ENCODE results near the gene CEP70. TPM values are rescaled to one million over a fixed set of nuclear protein-coding genes. Genes with fewer than 3 reads are reported as not detected.

CEP70 gene
- total and polyA plus RNA-seq, 10 donors: 2.7 to 19.0 (median 14.1) TPM

- intact Hi-C loops (cut with DNase I; ENCODE audit: low total_unique reads): no loop called here
- no peaks in the 10 kb centered on the region for H3K27me3 ChIP-seq (replicated peaks in 1 of 7)
- TF ChIP-seq POLR2AphosphoS5 (IDR thresholded peaks at IDR 0.05): no peak
- no peak for TF ChIP-seq POLR2A (IDR thresholded peaks at IDR 0.05)
- no peak for TF ChIP-seq CTCF (IDR thresholded peaks at IDR 0.05 in 8 of 11, conservative IDR thresholded peaks at IDR 0.05 in 3 of 11)
- no peak overlapping the region for H3K4me3 ChIP-seq
- H3K9me3 ChIP-seq: peaks cover 0 to 55% (median 51%) of the 10 kb centered on the region in 8 donors
- WGBS, 5 donors: 89 to 92% (median 91%) methylated on average over 4 of the region's 4 CpGs
- no peak overlapping the region for H3K27ac ChIP-seq
- no peak for DNase-seq
- no peaks in the 10 kb centered on the region for H3K36me3 ChIP-seq
- H3K4me1 ChIP-seq: no peaks in the 10 kb centered on the region
These were observed 46.5 kb upstream of the CEP70 start for GRCh38 chr3:138640537-138640936.

GRCh38 chr3:138638641-138639040 is 44.6 kb upstream of the CEP70 start:
- 88 to 98% (median 95%) methylated on average over 2 of the region's 2 CpGs for WGBS, 5 donors
- H3K27me3 ChIP-seq (replicated peaks in 1 of 7): no peaks in the 10 kb centered on the region
- no peak for DNase-seq

GRCh38 chr3:138629526-138629925 is 35.5 kb upstream of the CEP70 start:
- peaks cover 0 to 39% (median 0%) of the 10 kb centered on the region in 6 donors for H3K36me3 ChIP-seq
- no peak overlapping the region for H3K27ac ChIP-seq
- H3K9me3 ChIP-seq: no peaks in the 10 kb centered on the region
- intact Hi-C loops (cut with DNase I; ENCODE audit: low total_unique reads): no loop called here
- WGBS, 5 donors: 78 to 96% (median 86%) methylated on average over 6 of the region's 6 CpGs
- no peaks in the 10 kb centered on the region for H3K4me1 ChIP-seq
- no peaks in the 10 kb centered on the region for H3K27me3 ChIP-seq (replicated peaks in 1 of 7)
- no peak for DNase-seq
- TF ChIP-seq CTCF (IDR thresholded peaks at IDR 0.05 in 8 of 11, conservative IDR thresholded peaks at IDR 0.05 in 3 of 11) (no peak), POLR2AphosphoS5 (IDR thresholded peaks at IDR 0.05) (no peak), POLR2A (IDR thresholded peaks at IDR 0.05) (no peak)
- H3K4me3 ChIP-seq: no peak overlapping the region

More at GRCh38 chr3:138638641-138639040, 44.6 kb upstream of the CEP70 start:
- TF ChIP-seq POLR2AphosphoS5 (IDR thresholded peaks at IDR 0.05) (no peak), POLR2A (IDR thresholded peaks at IDR 0.05) (no peak), CTCF (IDR thresholded peaks at IDR 0.05 in 8 of 11, conservative IDR thresholded peaks at IDR 0.05 in 3 of 11) (no peak)
- H3K36me3 ChIP-seq: peaks cover 0 to 9% (median 0%) of the 10 kb centered on the region in 6 donors
- peaks cover 0 to 36% (median 32%) of the 10 kb centered on the region in 8 donors for H3K9me3 ChIP-seq
- no peaks in the 10 kb centered on the region for H3K4me1 ChIP-seq
- no peak overlapping the region for H3K4me3 ChIP-seq
- intact Hi-C loops (cut with DNase I; ENCODE audit: low total_unique reads): no loop called here
- H3K27ac ChIP-seq: no peak overlapping the region

- Histone ChIP-seq H3K9me3 (no peaks in the 10 kb centered on the region), H3K36me3 (peaks cover 0 to 19% (median 0%) of the 10 kb centered on the region in 6 donors), H3K27ac (no peak overlapping the region), H3K4me3 (no peak overlapping the region), H3K4me1 (no peaks in the 10 kb centered on the region), H3K27me3 (replicated peaks in 1 of 7) (no peaks in the 10 kb centered on the region)
- TF ChIP-seq CTCF (IDR thresholded peaks at IDR 0.05 in 8 of 11, conservative IDR thresholded peaks at IDR 0.05 in 3 of 11) (no peak), POLR2AphosphoS5 (IDR thresholded peaks at IDR 0.05) (no peak), POLR2A (IDR thresholded peaks at IDR 0.05) (no peak)
- WGBS, 5 donors: 89 to 94% (median 92%) methylated on average over 3 of the region's 3 CpGs
- DNase-seq: no peak
- intact Hi-C loops (cut with DNase I; ENCODE audit: low total_unique reads): no loop called here
These were observed 31.8 kb upstream of the CEP70 start for GRCh38 chr3:138625707-138626365.

Measured in spleen (tissue), 11 donors.